Erythroblast (primary cell): ENCODE results near the gene PRRC2C.

Source experiments
- GATA1 ChIP-seq: IDR thresholded peaks from 2 replicates; pipeline ENCODE4 v1.6.1; 2011; ENCODE audit warnings: low read depth, mild to moderate bottlenecking, control low read depth, low read length, moderate library complexity
- POLR2A ChIP-seq: IDR thresholded peaks from 2 replicates; pipeline ENCODE4 v1.6.1; 2011; ENCODE audit warnings: mild to moderate bottlenecking, low read length

DNA sequence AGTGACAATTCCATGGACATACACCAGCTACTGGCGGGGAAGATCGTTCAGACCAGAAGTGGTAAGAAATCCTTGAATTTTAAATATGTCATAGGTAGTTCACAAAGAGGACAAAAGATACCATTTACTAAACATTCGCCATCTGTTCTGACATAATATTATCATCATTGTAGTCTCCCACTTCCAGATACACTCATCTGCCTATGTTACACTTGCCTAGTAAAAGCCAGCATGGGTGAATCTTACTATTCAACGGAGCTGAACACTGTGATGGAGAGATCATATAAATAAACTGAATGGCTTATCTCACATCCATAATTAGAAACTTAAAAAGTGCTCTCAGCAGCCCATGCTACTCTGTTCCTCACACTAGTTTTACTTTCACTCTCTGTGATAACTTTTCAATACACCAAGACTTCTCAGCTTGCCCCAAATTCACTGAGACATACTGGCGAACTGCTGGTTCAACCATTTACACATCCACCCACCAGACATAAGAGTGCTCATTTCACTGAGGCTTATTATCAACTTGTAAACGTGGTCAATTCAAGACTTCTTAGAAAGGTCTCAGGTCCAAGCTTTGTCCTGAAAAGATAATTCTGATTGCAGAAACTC lies 463 bp upstream of the PRRC2C start:
- TF ChIP-seq POLR2A (no peak), GATA1 (no peak)
